ENCODE measurements around the gene PLA2G2D. TPM values are rescaled to one million over a fixed set of nuclear protein-coding genes. Genes with fewer than 3 reads are reported as not detected.

Gene PLA2G2D
- total RNA-seq, 4 donors from 2014 or later, result not detected

- H3K9me3 ChIP-seq, result no peaks in the 10 kb centered on the region
- intact Hi-C loops (cut with DNase I), result no loop called here
- H3K27ac ChIP-seq (replicated peaks in 1 of 4), result no peak overlapping the region
- no peak for DNase-seq (ENCODE audit: extremely low spot score)
- no peak overlapping the region for H3K4me3 ChIP-seq
- H3K36me3 ChIP-seq, result no peaks in the 10 kb centered on the region
- 91% methylated on average over 4 of the region's 7 CpGs for WGBS
- no peaks in the 10 kb centered on the region for H3K4me1 ChIP-seq
- H3K27me3 ChIP-seq, result peaks cover 0 to 53% (median 0%) of the 10 kb centered on the region in 4 donors
- TF ChIP-seq, protein P1, sequence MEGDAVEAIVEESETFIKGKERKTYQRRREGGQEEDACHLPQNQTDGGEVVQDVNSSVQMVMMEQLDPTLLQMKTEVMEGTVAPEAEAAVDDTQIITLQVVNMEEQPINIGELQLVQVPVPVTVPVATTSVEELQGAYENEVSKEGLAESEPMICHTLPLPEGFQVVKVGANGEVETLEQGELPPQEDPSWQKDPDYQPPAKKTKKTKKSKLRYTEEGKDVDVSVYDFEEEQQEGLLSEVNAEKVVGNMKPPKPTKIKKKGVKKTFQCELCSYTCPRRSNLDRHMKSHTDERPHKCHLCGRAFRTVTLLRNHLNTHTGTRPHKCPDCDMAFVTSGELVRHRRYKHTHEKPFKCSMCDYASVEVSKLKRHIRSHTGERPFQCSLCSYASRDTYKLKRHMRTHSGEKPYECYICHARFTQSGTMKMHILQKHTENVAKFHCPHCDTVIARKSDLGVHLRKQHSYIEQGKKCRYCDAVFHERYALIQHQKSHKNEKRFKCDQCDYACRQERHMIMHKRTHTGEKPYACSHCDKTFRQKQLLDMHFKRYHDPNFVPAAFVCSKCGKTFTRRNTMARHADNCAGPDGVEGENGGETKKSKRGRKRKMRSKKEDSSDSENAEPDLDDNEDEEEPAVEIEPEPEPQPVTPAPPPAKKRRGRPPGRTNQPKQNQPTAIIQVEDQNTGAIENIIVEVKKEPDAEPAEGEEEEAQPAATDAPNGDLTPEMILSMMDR (IDR thresholded peaks at IDR 0.05), result no peak
- TF ChIP-seq POLR2A (IDR thresholded peaks at IDR 0.05; ENCODE audit: low read depth) (no peak), POLR2AphosphoS5 (IDR thresholded peaks at IDR 0.05) (no peak), EP300 (IDR thresholded peaks at IDR 0.05) (no peak)
Observed at GRCh38 chr1:20141466-20141865, 22.1 kb upstream of the PLA2G2D start.

DNA sequence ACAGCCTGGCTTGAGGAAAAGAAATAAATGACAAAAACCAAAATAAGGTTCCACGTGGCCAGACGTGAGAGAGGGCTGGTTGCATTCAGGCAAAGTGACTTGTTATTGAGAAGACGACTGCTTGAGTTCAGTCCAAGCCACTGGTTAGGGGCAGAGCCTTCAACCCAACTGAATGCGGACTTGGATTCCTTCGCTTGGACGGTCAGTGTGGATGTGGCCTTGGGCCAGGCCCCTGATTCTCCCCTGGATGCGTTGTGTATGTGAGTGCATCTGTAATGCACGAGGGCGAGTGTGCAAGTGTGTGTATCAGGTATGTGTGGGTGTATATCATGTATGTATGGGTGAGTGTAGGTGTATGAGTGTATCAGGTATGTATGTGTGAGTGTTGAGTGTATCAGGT, 21.7 kb upstream of the PLA2G2D start:
- no peaks in the 10 kb centered on the region for H3K9me3 ChIP-seq
- TF ChIP-seq, protein P1 (IDR thresholded peaks at IDR 0.05), result no peak
- TF ChIP-seq POLR2AphosphoS5 (IDR thresholded peaks at IDR 0.05) (no peak), POLR2A (IDR thresholded peaks at IDR 0.05; ENCODE audit: low read depth) (no peak), EP300 (IDR thresholded peaks at IDR 0.05) (no peak)
- intact Hi-C loops (cut with DNase I), result no loop called here
- no peaks in the 10 kb centered on the region for H3K36me3 ChIP-seq
- H3K27ac ChIP-seq (replicated peaks in 1 of 4), result no peak overlapping the region
- DNase-seq (ENCODE audit: extremely low spot score), result no peak
- WGBS, result 80% methylated on average over 9 of the region's 9 CpGs
- no peak overlapping the region for H3K4me3 ChIP-seq
- H3K27me3 ChIP-seq, result peaks cover 0 to 53% (median 0%) of the 10 kb centered on the region in 4 donors
- no peaks in the 10 kb centered on the region for H3K4me1 ChIP-seq

- no peaks in the 10 kb centered on the region for H3K4me1 ChIP-seq
- TF ChIP-seq, protein P1 (IDR thresholded peaks at IDR 0.05), result no peak
- TF ChIP-seq EP300 (IDR thresholded peaks at IDR 0.05) (no peak), POLR2A (IDR thresholded peaks at IDR 0.05; ENCODE audit: low read depth) (no peak), POLR2AphosphoS5 (IDR thresholded peaks at IDR 0.05) (no peak)
- H3K27ac ChIP-seq (replicated peaks in 1 of 4), result no peak overlapping the region
- no peaks in the 10 kb centered on the region for H3K9me3 ChIP-seq
- H3K4me3 ChIP-seq, result no peak overlapping the region
- intact Hi-C loops (cut with DNase I), result no loop called here
- no peaks in the 10 kb centered on the region for H3K36me3 ChIP-seq
- 84% methylated on average over 6 of the region's 13 CpGs for WGBS
- peaks cover 0 to 59% (median 0%) of the 10 kb centered on the region in 4 donors for H3K27me3 ChIP-seq
- no peak for DNase-seq (ENCODE audit: extremely low spot score)
Observed at GRCh38 chr1:20139776-20140612, 20.7 kb upstream of the PLA2G2D start.

GRCh38 chr1:20138961-20139550, 19.7 kb upstream of the PLA2G2D start, which contains the start of gene PLA2G2F:
PLA2G2F (plus strand) TSS chr1:20139323; CDS start chr1:20139428, 105 bp downstream.
- Histone ChIP-seq H3K9me3 (no peaks in the 10 kb centered on the region), H3K4me3 (no peak within 1 kb of the TSS), H3K36me3 (no peaks in the 10 kb centered on the region), H3K27ac (replicated peaks in 1 of 4) (no peak within 1 kb of the TSS), H3K27me3 (peaks cover 0 to 59% (median 0%) of the 10 kb centered on the region in 4 donors), H3K4me1 (no peaks in the 10 kb centered on the region)
- DNase-seq (ENCODE audit: extremely low spot score), result no peak
- intact Hi-C loops (cut with DNase I), result no loop called here
- TF ChIP-seq EP300 (IDR thresholded peaks at IDR 0.05) (no peak), POLR2AphosphoS5 (IDR thresholded peaks at IDR 0.05) (no peak), POLR2A (IDR thresholded peaks at IDR 0.05; ENCODE audit: low read depth) (no peak)
- TF ChIP-seq, protein P1 (IDR thresholded peaks at IDR 0.05), result no peak
- 88% methylated on average over 9 of the region's 9 CpGs for WGBS

Data from esophagus muscularis mucosa (tissue), 4 donors.